ENCODE data around the gene IL26.

DNA sequence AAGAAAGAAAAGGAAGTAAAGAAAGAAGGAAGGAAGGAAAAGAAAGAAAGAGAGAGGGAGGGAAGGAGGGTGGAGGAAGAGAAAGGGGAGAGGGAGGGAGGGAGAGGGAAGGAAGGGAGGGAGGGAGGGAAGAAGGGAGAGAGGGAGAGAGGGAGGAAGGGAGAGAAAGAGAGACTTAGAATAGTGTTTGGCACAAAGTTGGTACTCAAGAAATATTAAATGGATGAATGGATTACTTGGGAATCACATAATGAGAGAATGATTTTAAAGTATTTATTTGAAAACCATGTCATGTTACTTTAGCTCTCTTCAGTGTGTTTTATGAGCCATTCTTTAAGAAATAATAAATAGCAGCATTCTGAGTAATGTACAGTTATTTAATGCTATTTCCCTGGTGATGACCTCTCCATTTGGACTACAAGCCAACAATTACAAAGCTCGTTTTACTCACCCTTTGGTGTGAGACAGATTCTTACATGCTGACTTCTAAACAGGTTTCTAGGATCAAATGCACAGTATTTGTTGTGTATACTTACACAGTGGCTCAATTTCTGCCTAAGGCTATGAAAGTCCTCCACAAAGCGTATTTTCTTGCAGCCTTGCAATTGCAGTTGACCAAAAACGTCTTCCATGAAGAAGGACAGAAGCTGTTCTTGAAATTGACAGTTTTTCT lies 861 bp downstream of the IL26 start:
- TF ChIP-seq, protein P1, sequence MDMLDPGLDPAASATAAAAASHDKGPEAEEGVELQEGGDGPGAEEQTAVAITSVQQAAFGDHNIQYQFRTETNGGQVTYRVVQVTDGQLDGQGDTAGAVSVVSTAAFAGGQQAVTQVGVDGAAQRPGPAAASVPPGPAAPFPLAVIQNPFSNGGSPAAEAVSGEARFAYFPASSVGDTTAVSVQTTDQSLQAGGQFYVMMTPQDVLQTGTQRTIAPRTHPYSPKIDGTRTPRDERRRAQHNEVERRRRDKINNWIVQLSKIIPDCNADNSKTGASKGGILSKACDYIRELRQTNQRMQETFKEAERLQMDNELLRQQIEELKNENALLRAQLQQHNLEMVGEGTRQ (IDR thresholded peaks at IDR 0.05): no peak
- TF ChIP-seq BHLHE40 (IDR thresholded peaks at IDR 0.05; ENCODE audit: low read depth, low read length) (no peak), POLR2A (IDR thresholded peaks at IDR 0.05; ENCODE audit: low read length) (no peak), EP300 (IDR thresholded peaks at IDR 0.05) (no peak), CEBPB (IDR thresholded peaks at IDR 0.05) (no peak), RARB (CRISPR knock-in tag; IDR thresholded peaks at IDR 0.05) (no peak)
- TF ChIP-seq, protein P2, sequence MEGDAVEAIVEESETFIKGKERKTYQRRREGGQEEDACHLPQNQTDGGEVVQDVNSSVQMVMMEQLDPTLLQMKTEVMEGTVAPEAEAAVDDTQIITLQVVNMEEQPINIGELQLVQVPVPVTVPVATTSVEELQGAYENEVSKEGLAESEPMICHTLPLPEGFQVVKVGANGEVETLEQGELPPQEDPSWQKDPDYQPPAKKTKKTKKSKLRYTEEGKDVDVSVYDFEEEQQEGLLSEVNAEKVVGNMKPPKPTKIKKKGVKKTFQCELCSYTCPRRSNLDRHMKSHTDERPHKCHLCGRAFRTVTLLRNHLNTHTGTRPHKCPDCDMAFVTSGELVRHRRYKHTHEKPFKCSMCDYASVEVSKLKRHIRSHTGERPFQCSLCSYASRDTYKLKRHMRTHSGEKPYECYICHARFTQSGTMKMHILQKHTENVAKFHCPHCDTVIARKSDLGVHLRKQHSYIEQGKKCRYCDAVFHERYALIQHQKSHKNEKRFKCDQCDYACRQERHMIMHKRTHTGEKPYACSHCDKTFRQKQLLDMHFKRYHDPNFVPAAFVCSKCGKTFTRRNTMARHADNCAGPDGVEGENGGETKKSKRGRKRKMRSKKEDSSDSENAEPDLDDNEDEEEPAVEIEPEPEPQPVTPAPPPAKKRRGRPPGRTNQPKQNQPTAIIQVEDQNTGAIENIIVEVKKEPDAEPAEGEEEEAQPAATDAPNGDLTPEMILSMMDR (IDR thresholded peaks at IDR 0.05): no peak
- TF ChIP-seq, protein P3, sequence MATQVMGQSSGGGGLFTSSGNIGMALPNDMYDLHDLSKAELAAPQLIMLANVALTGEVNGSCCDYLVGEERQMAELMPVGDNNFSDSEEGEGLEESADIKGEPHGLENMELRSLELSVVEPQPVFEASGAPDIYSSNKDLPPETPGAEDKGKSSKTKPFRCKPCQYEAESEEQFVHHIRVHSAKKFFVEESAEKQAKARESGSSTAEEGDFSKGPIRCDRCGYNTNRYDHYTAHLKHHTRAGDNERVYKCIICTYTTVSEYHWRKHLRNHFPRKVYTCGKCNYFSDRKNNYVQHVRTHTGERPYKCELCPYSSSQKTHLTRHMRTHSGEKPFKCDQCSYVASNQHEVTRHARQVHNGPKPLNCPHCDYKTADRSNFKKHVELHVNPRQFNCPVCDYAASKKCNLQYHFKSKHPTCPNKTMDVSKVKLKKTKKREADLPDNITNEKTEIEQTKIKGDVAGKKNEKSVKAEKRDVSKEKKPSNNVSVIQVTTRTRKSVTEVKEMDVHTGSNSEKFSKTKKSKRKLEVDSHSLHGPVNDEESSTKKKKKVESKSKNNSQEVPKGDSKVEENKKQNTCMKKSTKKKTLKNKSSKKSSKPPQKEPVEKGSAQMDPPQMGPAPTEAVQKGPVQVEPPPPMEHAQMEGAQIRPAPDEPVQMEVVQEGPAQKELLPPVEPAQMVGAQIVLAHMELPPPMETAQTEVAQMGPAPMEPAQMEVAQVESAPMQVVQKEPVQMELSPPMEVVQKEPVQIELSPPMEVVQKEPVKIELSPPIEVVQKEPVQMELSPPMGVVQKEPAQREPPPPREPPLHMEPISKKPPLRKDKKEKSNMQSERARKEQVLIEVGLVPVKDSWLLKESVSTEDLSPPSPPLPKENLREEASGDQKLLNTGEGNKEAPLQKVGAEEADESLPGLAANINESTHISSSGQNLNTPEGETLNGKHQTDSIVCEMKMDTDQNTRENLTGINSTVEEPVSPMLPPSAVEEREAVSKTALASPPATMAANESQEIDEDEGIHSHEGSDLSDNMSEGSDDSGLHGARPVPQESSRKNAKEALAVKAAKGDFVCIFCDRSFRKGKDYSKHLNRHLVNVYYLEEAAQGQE (IDR thresholded peaks at IDR 0.05): no peak

Measured in A549 (cell line).